AG09309 (cell line): Measurements from ENCODE around the gene FEN1.

Source experiments
- DNase-seq: peaks from one replicate; pipeline ENCODE4 v3.0.0-alpha.2; 2010; ENCODE audit warnings: low read depth
- H3K4me3 ChIP-seq: 2 replicates; pipeline ENCODE4 v1.5.1; 2011; ENCODE audit warnings: mild to moderate bottlenecking, low read depth, low read length, moderate library complexity; ENCODE audit not compliant: control insufficient read depth
- TF ChIP-seq, protein P1 (sequence below): IDR thresholded peaks from 2 replicates; pipeline ENCODE4 v1.5.1; 2011; ENCODE audit warnings: mild to moderate bottlenecking, low read depth, low read length, inconsistent platforms; ENCODE audit not compliant: insufficient read depth, control insufficient read depth; ENCODE audit errors: missing control alignments

Gene FEN1

DNA sequence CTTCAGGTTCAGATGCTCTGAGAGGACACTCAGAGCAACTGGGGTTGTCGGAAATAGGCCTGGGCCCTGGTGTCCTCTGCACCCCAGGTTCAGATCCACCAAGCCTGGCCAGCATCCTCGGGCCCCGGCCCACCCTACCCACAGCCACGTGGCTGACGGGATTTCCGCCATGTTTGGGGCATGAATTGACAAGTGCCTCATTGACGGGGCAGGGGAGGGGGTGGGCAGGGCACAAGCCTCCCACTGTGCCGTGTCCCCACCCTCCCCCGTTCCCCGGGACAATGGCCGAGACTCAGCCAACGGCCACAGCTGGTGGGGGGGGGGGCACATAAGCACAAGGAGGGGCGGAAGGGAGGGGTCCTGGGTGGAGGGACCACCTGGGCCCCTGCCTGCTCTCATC, 31.8 kb upstream of the FEN1 start:
- DNase-seq = no peak
- TF ChIP-seq, protein P1, sequence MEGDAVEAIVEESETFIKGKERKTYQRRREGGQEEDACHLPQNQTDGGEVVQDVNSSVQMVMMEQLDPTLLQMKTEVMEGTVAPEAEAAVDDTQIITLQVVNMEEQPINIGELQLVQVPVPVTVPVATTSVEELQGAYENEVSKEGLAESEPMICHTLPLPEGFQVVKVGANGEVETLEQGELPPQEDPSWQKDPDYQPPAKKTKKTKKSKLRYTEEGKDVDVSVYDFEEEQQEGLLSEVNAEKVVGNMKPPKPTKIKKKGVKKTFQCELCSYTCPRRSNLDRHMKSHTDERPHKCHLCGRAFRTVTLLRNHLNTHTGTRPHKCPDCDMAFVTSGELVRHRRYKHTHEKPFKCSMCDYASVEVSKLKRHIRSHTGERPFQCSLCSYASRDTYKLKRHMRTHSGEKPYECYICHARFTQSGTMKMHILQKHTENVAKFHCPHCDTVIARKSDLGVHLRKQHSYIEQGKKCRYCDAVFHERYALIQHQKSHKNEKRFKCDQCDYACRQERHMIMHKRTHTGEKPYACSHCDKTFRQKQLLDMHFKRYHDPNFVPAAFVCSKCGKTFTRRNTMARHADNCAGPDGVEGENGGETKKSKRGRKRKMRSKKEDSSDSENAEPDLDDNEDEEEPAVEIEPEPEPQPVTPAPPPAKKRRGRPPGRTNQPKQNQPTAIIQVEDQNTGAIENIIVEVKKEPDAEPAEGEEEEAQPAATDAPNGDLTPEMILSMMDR = no peak
- H3K4me3 ChIP-seq = no peak overlapping the region

DNA sequence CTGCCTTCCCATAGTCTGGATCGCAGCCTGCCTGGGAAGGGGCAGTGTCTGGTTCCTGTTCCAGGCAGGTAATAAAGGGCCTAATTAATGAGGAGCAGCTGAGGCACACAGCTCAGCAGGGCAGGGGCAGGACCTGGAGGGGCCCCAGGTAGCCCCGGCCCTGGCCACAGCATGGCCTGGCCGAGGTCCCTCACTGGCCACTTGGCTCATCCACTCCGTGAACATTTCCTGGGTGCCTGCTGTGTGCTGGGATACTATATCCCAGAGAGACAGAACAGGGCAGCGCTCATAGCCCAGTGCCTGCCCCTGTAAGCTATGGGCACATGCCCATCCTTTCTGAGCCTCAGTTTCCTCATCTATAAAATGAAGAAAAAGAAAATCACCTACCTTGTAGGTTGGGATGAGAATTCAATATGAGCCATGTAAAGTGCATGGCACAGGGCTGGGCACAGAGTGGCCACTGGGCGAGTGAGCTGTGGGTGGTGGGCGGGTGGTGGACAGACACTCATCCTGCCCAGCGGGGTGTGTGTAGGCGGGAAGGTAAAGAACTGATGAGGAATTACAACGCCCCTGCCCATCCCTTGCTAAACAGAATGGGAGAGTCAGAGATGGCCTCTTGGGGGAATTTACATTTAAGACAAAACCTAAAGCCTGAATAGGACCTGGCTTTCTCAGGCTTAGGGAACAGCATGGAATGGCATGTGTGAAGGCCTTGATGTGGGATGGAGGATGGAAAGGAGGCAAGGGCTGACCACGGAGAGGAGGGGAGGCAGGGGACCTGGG, 31.1 kb upstream of the FEN1 start:
- TF ChIP-seq, protein P1 = no peak
- no peak overlapping the region for H3K4me3 ChIP-seq
- DNase-seq = no peak

DNA sequence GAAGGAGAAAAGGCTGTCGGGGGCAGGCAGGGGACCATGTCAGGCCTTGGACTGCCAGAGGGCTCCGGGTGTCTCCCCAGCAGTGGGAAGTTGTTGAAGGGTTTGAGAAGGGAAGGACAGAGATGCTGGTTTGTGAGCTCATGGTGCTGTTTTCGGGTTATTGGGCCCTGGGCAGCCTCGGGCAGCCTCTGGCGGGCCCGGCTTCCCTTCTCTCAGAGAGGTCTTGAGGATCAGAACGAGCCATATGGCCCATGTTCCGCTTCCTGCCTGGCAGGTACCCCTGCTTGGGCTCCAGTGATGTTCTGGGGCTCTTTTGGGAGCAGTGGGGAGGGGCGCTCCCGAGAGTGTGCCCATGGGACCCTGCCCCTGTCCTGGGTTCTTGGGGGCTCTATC, 30.5 kb upstream of the FEN1 start:
- H3K4me3 ChIP-seq = no peak overlapping the region
- TF ChIP-seq, protein P1 = no peak
- DNase-seq = no peak

DNA sequence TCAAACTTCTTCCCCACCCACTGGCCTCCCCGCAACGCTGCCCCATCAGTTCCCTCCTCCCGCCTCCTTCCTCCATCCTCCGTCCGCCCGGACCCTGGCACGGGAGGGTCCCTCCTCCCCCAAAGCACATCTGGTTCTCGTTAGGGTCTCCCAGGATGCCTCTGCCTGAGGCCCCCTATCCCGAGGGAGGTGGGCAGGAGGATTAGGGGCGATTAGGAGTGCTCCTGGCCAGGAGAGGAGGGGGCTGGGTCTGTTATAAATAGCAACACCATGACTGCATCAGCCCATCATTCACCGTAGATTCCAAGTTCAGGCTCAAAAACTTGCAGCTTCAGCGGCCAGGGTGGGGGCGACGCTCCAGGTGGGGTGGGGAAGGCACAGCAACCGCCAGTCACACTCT, 29.9 kb upstream of the FEN1 start:
- no peak for DNase-seq
- H3K4me3 ChIP-seq = no peak overlapping the region
- TF ChIP-seq, protein P1 = no peak

DNA sequence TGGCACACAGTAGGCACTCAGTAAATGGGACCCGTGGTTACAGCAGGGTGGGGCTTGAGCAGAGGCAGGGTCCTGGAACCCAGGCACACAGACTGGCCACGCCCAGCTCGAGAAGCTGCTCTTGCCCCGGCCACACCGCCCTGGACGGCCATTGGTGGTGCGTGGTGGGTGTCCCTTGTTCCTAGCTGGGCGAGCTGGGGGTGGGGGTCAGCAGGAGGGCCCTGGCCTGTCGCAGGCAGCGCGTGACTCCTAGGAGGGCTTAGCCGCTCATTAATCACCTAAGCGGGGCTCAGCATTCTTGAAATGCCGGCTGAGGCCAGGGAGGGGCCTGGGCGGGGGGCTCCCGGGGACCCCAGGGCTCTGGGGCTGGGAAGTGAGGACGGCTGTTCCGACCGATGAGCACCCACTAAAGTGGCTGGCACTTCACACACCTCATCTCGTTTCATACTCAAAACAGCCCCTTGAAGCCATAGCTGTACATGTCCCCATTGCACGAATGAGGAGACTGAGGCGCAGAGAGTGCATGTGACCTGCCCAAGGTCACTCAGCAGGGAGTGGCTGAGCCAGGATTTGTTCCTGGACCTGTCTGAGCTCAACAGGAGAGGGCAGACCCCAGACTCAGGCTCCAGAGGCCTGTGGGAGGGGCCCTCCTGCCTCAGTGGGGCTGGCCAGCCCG, 28.6 kb upstream of the FEN1 start:
- TF ChIP-seq, protein P1 = no peak
- no peak overlapping the region for H3K4me3 ChIP-seq
- no peak for DNase-seq

DNA sequence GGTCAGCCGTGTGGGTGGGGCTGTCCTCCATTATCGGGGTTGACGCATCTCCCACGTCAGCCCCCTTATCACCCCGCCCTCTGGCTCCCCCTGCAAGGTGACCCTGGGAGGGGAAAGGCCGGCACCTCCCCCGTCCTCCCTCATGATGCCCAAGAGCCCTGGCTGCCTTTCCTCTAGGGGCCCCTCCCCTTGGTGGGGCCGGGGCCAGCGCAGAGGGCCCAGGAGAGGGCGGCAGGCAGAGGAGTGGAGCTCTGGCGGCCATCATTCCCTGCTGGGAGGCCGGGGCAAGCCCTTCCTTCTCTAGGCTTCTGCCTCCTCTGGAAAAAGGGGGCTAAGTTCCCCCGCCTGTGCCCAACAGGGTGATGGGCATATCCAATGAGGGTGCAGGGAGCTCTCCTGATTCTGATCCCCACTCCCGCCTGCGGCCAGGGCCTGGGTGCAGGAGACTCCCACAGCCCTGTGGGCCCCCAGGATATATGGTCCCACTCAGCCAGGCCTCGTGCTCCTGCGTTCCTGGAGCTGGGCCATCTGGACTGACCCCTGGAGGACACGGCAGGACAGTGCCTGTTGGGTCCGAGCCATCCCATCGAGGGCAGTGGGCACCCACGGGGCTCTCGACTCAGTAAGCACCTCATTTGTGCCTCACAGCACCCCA, 28.0 kb upstream of the FEN1 start:
- no peak for DNase-seq
- TF ChIP-seq, protein P1 = no peak
- no peak overlapping the region for H3K4me3 ChIP-seq
